ENCODE data around the gene BPIFA2.
"Not testable (repeated sequence)": the region's sequence is repeated elsewhere in the genome, so short reads cannot be mapped to it uniquely, and the experiment has no call there.

The BPIFA2 gene

GRCh38 chr20:33162313-33162712 is 5.6 kb upstream of the BPIFA2 start:
- no peak for DNase-seq

- DNase-seq: no peak
Observed at GRCh38 chr20:33162753-33163152, 5.2 kb upstream of the BPIFA2 start.

GRCh38 chr20:33163856-33164762 is 3.9 kb upstream of the BPIFA2 start:
- no peak for DNase-seq

- no peak for DNase-seq
Observed at GRCh38 chr20:33164763-33165095, 3.2 kb upstream of the BPIFA2 start.

DNA sequence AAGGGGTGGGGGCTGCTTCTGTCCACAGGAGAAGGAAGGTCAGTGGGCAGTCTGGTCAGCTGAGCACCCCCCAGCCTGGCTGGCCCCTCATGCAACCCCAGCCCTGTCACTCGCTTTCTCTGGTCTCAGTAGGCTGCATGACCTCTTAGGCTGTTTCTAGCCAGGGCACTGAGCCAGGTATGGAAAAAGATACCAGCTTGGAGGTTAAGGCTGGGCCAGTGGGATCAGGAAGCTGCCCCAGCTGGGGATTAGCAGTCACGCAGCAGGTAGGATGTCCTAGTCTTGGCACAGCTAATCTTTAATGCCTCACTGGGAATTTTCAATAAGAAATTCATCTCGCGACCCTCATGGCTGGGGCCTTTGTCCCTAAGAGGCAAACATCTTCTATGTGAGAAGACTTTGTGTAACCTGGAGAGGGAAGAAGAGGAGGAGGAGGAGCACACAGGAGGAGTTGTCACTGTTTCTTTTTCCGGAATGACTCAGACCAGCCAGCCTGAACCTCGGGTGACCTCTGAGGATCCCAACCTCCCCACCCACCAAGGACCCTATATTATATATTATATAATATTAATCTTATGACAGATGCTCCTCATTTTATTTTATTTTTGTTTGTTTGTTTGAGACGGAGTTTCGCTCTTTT is 2.4 kb upstream of the BPIFA2 start:
- no peak for DNase-seq

- no peak for DNase-seq
Observed at GRCh38 chr20:33166533-33167113, 1.3 kb upstream of the BPIFA2 start.

DNA sequence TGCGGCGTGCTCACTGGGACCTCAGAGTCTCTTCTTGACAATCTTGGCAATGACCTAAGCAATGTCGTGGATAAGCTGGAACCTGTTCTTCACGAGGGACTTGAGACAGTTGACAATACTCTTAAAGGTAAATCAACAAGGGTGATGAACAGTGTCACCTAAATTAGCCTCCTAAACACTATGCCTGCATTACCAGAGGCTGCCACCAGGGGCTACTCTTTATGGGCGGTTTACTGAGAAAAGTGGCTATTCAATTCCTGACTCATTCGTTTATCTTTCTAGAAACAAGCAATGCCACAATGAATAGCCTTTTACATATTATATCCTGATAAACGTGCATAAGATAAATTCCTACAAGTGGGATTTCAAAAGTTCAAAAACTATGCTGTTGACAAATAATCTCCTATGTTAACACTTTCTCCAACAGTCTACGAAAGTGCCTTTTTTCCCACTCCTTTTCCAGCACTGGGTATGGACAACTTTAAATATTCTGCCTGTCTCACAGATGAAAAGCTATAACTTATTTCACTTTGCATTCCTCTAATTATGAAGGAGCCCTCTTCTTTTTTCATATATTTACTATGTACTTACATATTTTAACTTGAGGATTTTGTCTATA is 1.3 kb downstream of the BPIFA2 start:
- DNase-seq: no peak

GRCh38 chr20:33172781-33173180 is 4.8 kb downstream of the BPIFA2 start:
- no peak for DNase-seq

- no peak for DNase-seq
Observed at GRCh38 chr20:33175123-33175522, 7.2 kb downstream of the BPIFA2 start.

DNA sequence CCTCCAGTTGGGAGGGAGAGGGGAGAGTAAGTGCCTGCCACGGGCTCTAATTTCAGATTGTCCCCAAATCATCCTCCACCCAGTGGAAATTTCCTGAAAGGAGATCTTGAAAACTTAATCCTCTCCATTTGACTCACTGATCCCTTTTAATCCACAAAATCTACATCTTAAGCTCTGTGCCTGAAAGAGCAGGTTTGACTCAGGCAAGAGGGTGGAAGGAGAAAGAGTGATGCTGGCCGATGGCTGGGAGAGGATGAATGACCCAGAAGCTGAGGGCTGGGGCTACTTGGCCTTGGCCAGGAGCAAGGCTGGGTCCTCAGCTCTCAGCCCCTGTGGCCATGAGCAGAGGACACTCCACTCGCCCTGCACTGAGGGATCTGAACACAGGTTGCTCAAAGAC is 8.1 kb downstream of the BPIFA2 start:
- no peak for DNase-seq

DNA sequence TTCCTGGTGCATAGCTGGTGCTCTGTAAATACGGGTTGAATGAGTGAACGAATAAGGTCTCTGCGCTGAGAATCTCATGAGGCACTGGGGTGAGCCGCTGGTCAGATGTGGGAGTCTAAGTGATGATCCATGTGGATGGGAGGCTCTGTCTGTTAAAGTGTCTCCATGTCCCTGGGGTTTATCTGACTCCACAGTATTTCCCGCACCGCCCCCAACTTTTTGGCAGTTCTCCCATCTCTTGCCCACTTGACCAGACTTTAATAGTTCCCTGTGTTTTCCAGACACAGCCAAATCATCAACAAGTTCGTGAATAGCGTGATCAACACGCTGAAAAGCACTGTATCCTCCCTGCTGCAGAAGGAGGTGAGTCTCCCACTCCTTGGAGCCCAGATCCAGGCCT is 9.9 kb downstream of the BPIFA2 start:
- DNase-seq: no peak

DNA sequence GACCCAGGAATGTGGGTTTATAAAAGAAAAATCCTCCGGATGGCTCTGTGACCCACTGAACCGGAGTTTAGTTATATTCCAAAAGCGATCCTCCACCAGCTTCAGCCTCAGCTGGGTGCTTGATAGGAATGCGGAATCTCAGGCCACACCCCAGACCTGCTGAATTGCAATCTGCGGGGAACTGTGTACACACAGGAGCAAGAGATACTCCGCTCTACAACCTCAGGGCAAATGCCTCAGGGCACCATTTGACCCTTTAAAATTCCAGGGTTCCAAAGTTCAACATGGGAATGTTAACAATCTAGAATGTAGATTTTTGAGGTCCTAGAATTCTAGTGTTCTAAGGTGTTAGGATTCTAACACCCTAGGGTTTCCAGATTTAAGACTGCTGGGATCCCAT is 10.8 kb downstream of the BPIFA2 start:
- no peak for DNase-seq

DNA sequence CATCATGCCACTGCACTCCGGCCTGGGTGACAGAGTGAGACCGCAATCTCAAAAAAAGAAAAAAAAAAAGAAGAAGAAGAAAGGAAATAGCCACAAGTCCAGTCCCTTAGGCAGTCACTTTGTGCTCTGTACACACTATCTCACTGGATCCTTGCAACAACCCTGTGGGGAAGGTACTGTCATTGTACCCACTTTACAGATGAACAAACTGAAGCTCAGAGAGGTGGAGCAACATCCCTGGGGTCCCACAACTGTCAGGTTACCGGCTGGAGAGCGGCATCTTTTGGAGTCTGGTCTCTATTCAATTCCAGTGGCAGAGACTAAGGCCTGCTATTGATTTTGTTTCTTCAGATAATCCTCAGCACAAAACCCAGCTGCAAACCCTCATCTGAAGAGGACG is 12.2 kb downstream of the BPIFA2 start:
- no peak for DNase-seq

DNA sequence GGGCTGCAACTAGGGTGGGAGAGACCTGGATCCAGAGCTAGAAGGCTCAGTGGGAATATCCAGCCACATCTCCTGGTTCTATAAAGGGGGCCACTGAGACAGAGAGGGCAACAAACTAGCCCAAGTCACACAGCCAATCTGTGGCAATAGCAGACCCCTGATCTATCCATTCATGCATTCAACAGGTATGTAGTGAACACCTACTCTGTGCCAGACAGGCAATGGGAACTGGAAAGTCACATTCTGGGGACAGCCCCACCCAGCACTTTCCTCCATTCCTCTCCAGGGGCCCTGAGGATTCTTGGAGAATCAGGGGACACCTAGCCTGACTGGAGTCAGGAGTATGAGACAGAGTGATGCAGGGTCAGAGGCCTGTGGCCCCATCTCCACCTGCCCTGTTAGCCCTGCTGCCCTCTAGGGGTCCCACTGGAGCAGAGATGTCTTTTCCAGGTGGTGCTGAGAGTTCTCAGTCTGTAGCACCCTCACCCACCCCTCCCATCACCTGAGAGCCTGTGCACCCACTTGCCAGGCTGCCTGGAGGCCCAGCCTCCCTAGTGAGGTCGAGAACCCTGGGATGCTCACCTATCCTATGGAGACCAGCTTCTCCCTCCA is 13.6 kb downstream of the BPIFA2 start:
- DNase-seq: no peak

DNA sequence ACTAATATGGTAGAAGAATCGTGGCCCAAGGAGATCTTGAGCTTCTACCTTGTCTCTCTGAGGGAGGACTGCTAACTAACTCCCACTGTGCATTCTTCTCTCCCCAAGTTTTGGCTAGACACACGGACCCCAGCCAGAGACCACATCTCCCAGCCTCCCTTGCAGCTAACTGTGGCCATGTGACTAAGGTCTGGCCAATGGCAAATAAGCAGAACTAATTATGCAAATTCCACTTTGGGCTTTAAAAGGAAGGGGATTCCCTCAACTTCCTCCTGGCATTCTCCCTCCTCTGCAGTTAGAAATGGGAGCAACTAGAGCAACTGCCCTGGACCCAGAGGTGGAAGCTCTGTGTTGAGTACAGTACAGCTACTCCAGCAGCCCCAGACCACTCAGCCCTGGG is 15.4 kb downstream of the BPIFA2 start:
- no peak for DNase-seq

DNA sequence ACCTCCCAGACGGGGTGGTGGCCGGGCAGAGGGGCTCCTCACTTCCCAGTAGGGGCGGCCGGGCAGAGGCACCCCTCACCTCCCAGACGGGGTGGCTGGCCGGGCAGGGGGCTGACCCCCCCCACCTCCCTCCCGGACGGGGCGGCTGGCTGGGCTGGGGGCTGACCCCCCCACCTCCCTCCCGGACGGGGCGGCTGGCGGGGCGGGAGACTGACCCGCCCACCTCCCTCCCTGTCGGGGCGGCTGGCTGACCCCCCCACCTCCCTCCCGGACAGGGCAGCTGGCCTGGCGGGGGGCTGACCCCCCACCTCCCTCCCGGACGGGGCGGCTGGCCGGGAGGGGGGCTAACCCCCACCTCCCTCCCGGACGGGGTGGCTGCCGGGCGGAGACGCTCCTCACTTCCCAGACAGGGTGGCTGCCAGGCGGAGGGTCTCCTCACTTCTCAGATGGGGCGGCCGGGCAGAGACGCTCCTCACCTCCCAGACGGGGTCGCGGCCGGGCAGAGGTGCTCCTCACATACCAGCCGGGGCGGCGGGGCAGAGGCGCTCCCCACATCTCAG is 17.2 kb downstream of the BPIFA2 start:
- DNase-seq: not testable (repeated sequence)

DNA sequence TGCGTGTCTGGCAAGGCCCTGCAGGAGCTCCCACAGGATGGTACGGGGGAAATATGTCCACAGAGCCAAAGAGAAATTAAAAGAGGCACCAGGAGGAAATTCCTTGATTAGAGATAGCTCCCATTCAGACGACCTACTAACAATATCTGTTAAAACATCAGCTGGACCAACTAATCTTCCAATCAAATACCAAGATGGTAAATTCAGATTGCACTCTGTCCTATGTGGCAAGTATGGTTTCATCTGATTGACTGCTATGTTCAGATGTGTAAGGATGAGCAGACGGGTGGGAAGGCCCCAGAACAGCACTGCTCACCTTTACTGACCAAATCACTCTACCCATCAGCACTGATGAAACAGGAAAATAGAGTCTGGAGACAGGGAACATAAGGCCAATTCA is 19.5 kb downstream of the BPIFA2 start:
- no peak for DNase-seq

GRCh38 chr20:33188421-33188820 is 20.5 kb downstream of the BPIFA2 start:
- DNase-seq: no peak

DNA sequence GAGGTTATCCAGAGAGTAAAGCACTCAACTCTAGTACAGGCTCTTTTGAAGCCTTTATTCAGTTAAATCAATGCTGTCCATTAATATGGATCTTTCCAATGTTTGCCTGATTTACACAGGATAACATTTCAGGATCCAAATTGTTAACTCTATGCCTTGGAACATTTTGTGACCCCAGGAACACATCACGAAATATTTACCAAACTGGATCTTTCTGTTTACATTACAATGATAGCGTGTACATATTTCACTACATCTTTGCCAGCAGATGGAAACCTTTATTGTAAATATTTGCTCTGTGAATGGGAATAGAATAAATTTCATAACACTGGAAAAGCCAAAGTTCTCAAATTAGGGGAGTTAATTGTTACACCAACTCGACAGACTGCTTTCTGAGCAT is 23.5 kb downstream of the BPIFA2 start:
- DNase-seq: no peak

DNA sequence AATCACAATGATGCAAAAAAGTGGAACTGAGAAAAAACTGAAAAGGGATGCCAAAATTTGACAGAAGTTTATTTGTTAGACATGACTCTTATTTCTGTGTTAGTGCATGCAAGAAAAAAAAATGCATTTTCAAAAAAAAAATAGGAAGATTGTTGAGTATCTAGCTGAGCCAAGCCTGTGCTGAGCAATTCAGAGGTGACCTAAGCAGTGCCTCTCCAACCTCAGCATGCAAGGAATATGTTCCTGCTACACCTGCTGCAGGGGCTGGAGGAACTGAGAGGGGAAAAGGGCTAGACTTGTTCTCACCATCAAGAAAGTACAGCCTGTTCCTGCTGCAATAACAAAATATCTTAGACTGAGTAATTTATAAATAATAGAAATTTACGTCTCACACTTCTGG is 24.0 kb downstream of the BPIFA2 start:
- no peak for DNase-seq

DNA sequence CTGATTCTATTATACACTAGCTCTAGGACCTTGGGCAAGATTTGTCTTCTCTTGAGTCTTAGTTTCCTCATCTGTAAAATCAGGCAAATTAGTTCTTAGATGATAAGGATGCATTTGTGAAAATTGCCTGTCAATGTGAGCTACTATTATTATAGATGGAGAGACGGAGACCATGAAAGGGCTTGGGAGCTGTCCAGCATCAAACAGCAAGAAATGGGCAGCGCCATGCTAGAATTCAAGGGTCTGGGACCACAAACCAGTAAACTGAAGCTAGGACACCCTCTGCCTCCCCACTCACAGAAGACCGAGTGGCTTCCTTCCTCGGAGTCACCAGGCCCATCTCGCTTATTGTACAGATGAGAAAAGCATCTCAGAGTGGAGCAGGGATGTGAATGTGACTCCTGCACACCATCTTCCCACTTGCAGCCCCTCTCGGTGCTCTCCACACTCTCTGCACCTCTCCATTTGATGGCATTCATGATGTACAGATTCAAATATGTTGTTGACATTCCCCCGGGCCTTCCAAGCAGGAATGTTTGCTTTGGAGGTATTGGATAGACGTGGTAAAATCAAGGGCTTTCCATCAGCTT is 25.0 kb downstream of the BPIFA2 start:
- DNase-seq: no peak

- DNase-seq: no peak
Observed at GRCh38 chr20:33199026-33199425, 31.1 kb downstream of the BPIFA2 start.

- DNase-seq: no peak
Observed at GRCh38 chr20:33202451-33202850, 34.5 kb downstream of the BPIFA2 start.

All from fibroblast of upper back skin (primary cell).